HG03159 (cell line): ENCODE results near the gene MRTFB.

ENCODE experiments used
- ATAC-seq: cut with Tn5 transposase; IDR thresholded peaks from one replicate; pipeline ENCODE4 v1.9.1; 2021; ENCODE audit warnings: mild to moderate bottlenecking, moderate library complexity; ENCODE audit not compliant: unreplicated experiment

The MRTFB gene

DNA sequence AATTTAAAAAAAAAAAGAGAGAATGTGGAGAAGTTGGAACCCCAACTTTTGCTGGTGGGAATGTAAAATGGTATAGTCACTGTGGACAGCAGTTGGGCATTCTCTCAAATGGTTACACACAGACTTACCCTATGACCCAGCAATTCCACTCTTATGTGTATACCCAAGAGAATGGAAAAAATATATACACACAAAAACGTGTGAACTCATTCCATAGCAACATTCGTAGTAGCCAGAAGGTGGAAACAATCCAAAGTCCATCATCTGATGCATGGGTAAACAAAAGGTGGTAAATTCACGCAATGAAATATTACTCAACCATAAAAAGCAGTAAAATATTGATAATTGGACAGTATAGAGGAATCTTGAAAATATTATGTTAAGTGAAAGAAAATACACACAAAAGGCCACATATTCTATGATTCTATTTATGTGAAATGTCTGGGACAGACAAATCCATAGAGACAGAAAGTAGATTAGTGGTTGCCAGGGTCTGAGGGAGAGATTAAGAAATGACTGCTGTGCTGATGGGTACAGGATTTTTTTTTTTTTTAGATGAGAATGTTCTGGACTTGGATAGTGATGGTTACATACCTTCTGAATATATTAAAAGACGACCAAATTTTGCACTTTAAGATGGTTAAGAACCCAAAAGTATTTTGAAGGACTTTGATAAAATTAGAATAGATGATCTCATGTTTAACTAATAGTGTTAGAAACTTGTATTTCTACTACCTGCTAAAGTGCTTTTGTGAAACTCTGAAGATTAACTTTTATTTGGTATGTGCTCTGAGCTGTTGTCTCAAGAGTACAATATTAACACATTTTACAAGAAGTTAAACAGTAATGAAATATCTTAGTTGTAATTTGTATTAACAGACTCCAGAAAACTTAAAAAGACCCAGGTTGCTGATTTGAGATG, 60.9 kb downstream of the MRTFB start:
- peak; percentile 13 for ATAC-seq

DNA sequence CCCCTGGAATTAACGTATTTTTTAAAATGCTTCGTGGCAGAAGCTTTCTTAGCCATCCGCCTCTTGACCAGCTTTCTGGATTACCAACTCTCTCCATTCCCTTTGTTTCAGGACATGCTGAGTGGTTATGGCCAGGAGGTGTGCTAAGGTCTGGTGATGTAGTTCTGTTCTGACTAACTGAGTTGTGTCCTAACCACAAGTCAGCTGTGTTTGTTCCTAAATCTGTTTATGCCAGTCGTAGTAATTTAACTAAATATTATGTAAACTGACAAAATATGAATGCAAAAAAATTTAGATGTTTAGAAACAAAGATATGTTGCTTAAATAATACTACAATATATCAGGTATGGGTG, 61.6 kb downstream of the MRTFB start:
- ATAC-seq = peak; percentile 74

DNA sequence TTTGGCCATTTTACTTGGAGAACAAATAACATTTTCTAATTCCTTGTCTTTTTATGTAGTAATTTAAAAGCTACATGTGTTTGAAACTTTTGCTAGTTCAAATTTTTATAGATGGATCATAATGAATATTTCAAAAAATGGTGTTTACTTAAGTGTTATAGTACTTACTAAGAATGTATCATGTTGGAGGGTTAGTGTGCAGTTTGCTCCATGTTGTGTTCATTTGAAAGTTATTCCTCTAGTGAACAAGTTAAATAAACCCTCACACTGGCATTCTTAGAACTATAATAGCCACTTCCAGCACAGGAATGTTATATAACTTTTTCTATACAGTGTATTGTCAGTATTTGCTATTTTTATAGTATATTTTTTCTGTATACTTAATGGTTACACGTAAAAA, 62.8 kb downstream of the MRTFB start:
- ATAC-seq = no peak

DNA sequence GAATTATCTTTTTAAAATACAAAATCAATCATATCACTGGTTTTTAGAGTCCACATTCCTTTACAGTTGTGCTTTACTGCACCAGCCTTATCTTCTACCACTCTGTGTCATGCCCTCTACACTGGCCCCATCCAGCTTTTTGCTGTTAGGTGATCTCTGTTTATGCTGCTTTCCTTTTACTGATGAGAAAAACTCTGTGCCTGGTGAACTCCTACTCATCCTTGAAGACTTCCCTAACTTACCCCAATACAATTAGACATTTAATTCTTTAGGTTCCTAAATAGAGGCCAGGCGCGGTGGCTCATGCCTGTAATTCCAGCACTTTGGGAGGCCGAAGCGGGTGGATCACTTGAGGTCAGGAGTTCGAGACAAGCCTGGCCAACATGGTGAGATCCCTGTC, 64.6 kb downstream of the MRTFB start:
- ATAC-seq = no peak

DNA sequence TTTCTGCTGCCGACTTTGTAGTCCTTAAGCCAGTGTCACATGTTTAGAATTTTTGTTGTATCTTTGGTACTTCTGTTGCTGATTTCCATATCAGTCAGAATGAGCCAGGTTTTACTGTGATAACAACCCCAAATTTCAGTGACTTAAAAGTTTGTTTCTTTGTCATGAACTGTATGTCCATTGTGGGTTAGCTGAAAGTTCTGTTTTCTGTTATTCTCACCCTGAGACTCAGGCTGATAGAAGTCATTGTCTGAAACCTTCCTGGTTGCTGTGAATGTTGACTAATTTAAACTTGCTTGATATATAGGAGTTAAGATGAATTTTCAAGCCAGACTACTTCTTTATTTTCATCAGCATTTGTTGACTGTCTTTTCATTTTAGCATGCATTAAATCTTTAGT, 68.8 kb downstream of the MRTFB start:
- no peak for ATAC-seq

DNA sequence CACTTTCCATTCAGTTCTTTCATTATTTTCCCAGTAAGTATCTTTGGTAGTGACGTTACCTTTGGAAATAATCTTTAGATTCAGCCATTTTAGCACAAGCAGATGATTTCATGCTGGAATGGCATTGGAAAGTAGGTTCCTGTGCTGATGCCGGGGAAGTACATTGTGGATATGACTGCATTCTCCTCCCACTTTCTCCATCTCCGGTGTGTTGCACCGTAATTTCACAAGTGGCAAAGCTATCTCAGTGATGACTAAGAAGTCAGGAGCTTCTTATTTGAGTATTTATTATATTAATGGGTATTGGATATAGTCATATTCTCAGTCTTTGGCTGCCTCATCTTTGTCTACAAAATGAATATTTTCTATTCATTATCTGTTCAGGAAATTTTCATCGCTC, 69.8 kb downstream of the MRTFB start:
- ATAC-seq = no peak

DNA sequence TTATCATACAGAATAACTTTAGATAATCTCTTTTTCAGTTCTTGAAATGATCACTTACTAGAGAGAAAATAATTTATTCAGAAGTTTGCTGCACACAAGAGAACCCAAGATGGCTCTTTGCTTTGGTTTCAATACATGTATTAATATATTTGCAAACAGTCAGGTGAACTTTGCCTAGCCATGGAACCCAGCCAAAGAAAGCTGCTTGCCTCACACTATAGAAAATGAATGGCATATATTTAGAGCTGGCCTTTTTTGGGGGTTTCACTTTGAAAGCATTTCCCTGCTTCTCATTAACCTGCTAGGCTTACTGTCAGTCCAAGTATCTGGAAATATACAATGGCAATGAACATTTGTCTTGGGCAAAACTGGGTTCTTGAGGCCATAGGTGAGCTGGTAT, 75.3 kb downstream of the MRTFB start:
- no peak for ATAC-seq

DNA sequence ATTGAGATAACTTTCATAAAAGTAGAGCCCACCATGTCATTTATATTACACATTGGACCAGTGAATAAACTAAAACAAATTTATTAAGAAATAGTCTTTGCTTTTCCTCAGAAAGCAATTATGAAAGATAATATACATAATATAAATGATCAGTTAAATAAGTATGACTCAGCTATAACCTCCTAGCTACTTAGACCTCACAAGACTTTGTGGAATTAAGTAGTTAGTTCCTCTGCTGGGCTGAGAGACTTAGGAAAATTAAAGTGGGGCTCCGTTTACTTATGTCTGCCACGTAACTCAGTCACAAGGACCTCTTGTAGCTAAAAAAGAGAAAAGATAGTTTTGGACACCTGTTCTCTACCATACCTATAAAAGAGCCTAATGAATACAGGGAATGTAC, 76.9 kb downstream of the MRTFB start:
- no peak for ATAC-seq

DNA sequence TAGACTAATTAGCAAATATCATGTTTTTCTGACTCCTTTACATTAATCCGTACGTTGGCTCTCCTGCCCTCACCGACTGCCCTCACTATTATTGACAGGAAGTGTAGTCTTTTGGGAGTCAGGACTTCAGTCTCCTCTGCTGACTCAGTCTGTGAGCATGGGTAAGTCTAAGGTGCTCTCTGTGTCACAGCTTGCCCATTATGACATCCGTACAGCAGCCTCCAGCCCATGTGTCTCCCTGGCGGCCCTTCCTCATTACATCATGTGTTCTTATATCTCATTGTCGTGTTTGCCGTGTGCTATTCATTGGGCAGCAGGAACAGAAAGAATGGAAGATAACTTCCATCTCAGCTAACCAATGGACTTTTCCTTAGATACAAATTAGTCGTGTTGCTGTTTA, 77.5 kb downstream of the MRTFB start:
- ATAC-seq = no peak

DNA sequence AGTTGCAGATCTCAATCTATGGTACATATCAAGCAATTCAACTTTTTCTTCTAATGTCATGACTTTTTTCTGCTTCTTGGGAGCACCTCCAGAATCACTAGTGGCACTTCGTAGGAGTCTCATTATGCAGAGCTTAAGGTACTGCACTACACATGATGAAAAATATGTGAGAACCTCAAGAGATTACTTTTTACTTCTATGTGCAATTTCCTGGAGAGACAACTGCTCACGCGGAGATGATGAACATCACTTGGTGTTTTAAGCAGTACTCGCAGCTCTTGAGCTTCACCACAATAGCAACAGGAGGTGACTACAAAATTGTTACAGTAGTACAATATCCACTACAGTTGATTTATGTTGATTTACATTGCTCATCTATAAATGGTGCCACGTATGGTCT, 79.7 kb downstream of the MRTFB start:
- ATAC-seq = no peak

DNA sequence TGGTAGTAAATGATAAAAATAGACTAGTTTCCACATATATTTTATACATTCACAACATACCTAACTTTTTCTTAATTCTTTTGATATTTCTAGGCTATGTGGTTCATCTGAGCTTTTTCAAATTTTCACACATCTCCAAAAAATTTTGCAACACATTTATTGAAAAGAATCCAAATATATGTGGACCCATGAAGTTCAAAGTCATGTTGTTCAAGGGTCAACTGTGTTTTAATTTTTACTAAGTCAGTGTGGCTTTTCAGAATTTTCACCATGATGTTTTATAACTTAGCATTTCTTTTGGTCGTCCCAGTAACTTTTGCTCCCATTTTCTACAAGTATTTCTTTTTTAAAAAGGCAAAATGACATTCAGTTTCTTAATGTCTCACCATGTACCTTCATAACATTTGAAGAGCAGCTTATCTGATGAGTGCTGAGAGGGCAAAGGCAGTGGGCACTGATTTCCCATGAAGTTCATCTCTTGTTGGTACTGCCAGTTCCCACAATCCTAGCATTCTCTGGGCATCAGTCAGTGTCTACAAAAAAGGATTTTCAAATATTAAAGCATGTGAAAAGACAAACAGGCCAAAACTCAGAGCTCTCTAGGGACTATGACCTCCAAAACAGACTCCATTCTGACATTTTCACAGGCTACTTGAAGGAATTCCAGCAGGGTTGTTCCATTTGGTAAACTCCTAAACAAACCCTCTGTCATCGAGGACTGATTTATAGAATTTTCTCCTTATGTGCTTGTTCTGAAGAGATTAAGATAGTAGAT, 80.3 kb downstream of the MRTFB start:
- no peak for ATAC-seq

DNA sequence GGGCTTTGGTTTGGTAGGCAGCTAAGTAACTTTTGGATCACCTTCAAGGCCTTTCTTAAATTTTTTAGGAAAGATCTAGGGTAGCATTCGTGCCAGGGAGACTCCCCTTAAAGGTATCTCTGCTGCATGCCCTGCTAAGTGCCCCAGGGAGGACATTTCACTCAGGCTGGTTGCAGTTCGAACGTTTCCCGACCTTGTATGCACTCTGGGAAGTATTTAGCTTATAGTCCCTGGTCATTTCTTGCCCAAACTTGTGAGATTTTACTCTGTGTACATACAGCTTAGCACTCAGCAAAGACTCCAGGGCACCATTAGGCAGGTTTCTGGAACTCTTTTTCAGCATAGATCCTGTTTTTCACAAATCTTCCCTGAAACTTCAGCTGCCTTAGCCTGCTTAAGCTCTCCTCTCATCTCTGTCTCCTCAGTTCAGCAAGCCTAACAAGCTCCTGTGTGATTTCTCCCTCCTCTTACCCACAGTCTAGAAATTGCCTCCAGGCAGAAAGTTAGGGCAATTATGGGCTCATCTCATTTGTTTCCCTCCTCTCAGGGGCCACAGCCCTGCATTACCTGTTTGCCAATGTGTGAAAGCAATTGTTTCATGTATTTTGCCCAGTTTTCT, 84.6 kb downstream of the MRTFB start:
- no peak for ATAC-seq

DNA sequence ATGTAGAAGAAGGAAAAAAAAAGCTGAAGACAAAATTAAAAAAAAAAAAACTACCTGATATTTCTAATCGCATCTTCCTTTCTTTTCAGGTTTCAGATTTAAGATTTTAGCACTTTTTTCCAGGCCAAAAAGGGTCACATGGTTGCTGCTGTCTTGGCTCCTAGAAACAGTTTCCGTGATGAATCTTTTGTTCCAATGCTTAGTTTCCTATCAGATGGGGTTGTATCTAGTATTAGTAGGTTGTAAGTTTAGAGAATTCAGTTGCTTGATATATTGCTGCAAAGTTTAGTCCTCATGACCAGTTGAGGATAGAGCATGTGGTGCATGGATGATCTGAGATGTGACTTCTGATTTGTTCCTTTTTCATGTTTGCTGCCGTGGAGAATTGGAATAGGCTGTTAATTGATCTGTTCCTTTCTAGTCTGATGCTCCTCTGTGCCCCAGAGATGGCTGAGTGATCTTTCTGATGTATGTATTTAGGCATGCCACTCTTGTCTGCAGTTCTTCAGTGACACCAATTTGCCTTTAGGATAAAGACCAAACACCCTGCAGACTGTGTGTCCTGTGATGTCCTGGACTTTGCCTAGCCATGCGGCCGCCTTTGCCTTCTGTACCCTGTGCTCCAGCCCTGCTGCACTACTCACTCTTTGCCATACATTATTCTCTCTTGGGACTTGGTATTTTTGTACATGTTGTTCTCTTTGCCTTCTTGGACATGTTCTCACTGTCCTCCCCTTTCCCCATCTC, 94.0 kb downstream of the MRTFB start:
- no peak for ATAC-seq

DNA sequence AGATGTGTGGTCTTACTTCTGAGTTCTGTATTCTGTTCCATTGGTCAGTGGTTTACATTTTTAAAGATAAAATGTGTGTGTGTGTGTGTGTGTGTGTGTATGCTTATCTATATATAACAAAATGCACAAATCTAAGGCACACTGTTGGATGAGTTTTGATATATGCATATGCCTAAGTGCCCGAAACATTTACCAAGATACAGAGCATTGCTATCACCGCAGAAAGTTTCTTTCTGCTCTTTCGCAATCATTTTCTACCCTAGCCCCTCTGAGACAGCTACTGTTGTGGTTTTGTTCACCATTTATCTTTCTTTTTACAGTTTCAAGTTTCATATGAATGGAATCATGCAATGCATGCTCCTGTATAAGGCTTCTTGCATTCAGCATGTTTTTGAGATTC, 97.0 kb downstream of the MRTFB start:
- no peak for ATAC-seq

DNA sequence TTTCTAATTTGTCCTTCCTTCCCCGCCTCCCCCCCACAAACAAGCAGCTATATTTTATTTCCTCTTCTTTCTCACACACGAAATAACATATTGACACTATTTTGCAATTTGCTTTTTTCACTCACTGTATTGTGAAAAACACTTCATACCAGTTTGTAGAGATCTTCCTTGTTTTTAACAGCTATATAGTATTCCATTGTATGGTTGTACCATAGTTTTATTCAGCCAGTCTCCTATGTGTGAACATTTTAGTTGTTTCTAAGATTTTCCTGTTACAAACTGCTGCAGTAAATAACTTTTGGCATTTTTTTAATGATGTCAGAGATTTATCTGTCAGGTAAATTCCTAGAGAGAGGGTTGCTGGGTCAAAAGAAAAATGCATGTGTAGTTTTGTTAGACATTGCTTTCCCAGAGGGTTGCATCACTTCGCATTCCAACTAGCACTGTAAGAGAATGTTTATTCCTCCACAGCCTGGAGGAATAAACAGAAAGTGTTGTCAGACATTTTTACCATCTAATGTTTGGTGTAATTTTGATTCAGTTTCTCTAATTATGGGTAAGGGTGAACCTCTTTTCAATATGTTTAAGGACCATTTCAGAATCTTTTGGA, 101.2 kb downstream of the MRTFB start:
- ATAC-seq = no peak

DNA sequence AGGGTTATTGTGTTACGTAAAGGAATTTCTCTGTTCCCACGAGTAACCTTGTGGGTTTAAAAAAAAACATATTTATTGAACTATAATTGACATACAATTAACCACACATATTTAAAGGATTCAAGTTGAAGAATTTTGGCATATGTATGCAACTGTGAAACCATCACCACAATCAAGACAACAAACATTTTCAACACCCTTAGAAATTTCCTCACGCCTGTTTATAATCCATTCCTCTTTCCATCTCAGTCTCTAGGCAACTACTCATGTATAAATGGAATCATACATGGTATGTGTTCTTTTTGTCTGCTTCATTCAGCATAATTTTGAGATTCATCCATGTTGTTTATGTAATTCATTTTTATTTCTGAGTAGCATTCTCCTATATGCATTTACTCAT, 104.0 kb downstream of the MRTFB start:
- ATAC-seq = no peak

DNA sequence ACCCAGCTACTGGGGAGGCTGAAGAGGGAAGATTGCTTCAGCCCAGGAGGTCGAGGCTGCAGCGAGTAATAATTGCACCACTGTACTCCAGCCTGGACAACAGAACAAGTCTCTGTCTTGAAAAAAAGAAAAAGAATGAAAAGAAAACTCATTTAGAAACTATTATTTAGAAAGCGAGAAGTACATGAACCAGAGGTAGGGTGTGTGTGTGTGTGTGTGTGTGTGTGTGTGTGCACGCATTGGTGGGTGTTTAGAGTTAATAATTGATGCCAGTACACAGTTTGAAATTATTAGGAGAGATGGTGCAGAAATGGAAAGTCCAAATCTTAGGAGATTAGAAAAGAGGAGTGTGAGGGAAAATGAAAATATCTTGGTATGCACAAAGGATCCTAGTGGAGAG, 106.6 kb downstream of the MRTFB start:
- ATAC-seq = no peak

DNA sequence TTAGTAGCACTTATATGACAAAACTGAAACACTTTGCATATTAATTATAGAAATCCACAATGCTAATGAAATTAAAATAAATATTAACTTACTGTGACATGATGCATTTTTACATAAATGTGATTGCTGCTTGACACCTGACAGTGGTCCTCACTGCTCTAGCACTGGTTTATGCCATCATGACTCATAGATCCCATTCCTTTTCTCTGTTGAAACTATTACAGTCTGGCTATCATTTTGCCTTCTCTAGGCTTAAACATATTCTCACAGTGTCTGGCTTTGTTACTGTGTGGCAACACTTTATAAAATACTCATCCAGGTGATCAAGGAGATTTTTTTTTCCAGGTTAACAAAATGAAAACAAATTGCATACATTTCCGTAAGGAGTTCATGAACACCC, 108.0 kb downstream of the MRTFB start:
- ATAC-seq = no peak

DNA sequence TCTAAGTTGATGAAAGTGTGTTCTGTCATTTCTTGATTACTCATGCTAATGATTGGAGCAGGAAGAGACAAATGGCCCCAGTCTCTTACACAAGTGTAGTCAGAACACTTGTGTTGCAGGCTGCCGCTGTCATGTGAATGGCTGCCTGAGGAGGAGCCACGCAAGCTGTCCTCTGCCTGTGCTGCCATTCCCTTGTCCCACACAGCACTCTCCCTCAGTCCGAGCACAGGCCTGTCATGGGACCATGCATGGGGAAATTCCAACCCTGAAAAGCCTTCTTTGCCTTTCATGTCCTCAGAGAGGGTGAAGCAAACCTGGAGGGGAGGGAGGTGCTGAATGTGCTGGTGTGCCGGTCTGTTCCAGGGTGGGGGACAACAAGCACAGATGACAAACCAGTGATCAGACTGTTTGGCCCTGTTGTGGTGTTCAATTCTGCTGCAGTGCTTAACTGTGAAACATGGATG, 109.4 kb downstream of the MRTFB start:
- ATAC-seq = no peak

DNA sequence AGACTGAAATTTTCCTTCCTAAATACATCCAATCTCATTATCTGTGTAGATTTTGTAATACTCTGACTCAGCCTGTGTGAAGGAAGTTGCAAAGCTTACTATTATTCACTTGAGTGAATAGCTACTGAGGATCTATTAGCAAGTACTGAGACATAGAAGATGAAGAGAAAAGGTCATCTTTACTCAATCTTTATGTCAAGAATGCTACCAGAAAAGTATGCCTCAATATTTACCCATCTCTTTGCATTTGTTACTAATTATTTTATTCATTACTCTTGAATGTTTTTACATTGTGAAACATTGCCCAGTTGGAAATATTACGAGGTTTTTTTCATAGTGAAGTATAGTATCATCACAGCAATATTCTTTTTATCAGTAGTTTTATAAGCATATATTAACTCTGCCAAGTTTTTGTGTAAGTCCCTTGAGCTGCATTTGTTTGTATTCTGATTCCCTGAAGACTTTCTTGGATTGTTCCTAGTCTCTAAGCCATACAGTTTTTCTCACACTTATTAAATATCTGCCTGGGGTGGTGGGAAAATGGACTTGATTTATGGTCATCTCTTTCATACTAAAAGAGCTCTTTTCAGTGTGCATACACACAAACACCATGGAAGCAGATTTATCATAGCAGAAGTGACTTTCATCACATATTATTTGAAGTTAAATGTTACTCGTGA, 110.4 kb downstream of the MRTFB start:
- no peak for ATAC-seq
